ENCODE data around the gene SPECC1.
"Not testable (repeated sequence)": the region's sequence is repeated elsewhere in the genome, so short reads cannot be mapped to it uniquely, and the experiment has no call there.

Gene SPECC1

GRCh38 chr17:20180661-20181060 is 171.5 kb downstream of the SPECC1 start:
- DNase-seq = no peak

GRCh38 chr17:20184181-20184580 is 175.0 kb downstream of the SPECC1 start:
- DNase-seq = no peak

GRCh38 chr17:20184977-20185619 is 175.9 kb downstream of the SPECC1 start:
- no peak for DNase-seq

DNA sequence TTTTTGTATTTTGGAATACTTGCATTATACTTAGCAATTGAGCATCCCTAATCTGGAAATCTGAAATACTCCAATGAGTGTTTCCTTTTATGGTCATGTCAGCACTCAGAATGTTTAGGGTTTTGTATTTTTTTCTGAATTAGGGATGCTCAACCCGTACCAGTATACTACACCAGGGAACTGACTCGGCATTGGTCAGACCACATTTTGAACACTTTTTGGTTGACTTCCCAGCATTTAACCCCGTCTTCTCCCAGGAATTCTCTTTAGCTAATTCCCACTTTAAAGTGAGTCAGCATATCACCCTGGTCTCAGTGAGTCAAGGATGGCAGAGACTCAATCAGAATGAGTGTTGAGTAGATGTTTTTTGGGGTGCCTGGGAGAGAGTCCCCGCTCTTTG is 177.9 kb downstream of the SPECC1 start:
- DNase-seq = no peak

DNA sequence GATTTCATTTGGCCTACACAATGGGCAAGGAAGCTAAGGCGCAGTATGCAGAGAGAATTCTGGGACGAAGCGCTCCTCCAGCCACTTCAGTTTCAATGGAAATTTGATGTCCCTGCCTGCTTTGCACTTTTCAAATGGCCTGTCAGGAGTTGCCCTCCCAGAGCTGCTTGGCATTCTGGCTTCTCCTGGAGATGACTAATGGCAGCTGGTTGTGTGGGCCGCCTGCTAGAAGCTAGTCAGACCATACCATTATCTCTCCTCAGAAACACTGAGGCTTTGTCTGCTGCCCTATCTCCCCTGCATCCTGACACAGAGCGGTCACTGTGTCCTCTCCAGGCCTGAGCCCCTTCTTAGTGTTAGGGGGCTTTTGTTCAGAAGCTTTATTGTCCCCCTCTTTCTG is 180.1 kb downstream of the SPECC1 start:
- no peak for DNase-seq

DNA sequence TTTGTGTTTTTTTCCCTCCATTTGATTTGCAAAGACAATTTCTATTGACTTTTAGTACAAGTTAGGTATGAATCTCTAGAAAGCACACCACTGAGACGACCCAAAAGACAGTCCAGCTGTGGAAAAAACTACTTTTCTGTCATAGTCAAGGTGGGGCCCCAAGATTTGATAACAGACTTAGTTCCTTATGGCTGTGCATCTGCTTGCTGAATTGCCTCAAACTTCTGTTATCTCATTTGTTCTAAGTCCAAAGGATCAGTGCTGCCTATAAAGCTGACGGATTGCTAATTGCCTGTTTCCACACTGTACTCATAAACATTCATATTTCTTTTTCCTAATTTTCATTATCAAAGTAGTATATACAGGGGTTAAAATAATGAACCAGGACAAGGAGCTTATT is 180.8 kb downstream of the SPECC1 start:
- no peak for DNase-seq

DNA sequence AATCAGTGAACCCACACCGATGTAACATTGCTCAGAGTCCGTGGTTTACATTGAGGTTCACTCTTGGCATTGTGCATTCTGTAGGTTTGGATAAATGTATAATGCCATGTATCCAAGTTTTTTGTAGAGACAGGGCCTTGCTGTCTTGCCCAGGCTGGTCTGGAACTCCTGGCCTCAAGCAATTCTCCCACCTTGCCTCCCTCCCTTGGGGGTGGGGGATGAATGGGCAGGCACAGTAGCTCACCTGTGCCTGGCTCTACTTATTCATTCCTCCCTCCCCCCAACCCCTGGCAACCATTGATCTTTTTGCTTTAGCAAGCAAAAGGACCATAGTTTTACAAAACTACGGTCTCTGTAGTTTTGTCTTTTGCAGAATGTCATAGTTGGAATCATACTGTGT is 181.4 kb downstream of the SPECC1 start:
- no peak for DNase-seq

GRCh38 chr17:20191056-20191455 is 181.9 kb downstream of the SPECC1 start:
- no peak for DNase-seq

GRCh38 chr17:20196286-20196685 is 187.1 kb downstream of the SPECC1 start:
- DNase-seq = not testable (repeated sequence)

DNA sequence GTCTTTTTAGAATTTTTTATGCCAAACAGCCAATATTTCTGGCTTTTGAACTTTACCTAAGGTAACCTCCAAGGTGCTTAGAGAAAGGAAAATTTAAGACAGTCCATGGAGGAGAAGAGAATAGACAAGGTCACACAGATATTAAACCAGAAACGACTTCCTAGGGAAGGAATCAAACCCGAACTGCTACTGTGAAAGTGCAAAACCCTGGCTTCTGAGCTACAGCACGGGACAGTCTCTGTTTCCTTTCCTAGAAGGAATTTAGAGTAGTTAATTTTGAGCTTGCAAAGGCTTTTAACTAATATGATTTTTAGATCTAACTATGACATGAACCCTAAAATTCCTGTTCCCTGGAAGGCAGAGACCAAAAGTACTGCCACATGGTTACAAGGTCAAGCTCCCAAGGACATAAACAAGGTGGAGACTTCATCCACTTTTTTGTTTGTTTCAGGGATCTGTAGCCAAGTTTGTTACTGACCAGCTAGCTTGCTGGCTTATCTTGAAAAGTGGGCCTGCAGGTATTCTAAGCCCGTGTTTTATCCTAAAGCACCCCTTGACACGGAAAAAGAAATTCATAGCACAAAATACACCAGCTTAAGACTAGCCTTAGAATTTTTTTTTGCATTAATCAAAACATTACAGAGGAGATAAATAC is 188.2 kb downstream of the SPECC1 start:
- no peak for DNase-seq

DNA sequence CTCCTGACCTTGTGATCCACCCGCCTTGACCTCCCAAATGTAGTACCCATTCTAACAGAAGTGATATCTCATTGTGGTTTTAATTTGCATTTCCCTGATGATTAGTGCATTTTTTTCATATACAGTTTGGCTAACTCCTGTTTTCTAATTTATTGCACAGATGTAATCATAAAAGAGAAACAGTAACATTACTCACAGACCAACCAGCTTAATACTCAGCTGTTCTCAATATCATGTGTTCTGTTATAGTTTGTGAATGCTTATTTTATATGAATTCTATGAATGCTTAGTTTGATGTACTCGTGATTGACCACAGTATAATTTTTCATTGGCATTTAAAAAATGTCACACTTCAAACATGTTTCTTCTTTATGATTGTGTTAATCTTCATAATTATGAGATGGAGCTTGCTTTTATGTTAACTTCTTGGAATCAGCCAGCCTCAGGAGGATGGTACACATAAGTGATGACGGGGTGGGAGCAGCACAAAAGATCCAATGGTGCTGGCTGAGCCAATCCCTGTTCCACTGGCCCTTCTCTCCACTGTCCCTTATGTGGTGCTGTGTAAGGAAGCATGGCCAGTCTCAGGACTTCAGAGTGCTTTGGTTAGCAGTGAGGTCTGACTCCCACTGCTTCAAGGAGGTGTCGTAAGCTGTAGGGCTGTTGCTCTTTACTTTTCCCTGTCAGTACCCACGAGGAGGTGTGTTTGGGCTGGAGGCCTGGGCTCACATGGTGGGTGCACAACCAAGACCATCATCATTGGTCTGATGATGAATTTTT is 191.0 kb downstream of the SPECC1 start:
- no peak for DNase-seq

- DNase-seq = no peak
These were observed 191.8 kb downstream of the SPECC1 start for GRCh38 chr17:20200865-20201458.

GRCh38 chr17:20202141-20202621 is 193.0 kb downstream of the SPECC1 start:
- no peak for DNase-seq

DNA sequence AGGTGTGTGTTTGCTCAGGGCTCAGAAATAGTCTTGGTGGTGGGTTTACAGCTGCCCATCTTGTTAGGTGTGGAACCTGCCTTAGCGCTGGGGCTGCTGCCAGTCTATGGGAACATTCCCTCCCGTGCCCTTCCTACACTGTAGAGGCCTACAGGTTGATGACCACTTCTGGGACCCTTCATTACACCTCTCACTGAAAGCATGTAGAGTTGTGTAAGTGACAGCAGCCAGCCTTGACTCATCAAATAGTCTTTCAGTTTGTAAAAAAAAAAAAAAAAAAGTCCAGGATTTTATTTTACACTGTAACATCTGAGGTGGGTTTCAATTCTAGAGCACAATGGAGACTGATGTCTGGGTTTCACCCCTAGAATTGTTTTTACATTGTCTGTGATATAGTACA is 193.9 kb downstream of the SPECC1 start:
- DNase-seq = no peak

- no peak for DNase-seq
These were observed 194.7 kb downstream of the SPECC1 start for GRCh38 chr17:20203761-20204263.

GRCh38 chr17:20205609-20206008 is 196.4 kb downstream of the SPECC1 start:
- no peak for DNase-seq

DNA sequence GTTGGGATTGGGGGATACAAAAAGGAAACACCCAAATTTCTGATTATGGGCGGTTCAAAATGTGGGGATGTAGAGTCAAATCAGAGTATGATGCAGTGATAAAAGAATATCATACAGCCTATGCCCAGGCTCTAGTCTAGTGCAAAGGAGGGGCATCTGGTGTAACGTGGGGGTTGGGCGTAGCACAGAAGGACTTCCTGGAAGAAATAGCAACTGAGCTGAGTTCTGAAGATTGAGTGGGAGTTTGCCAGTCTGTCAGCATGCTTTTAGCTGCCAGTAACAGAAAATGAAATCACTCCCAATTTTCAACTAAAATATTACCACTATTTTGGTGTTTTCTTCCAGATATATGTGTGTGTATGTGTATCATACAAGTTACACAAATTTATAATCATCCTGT is 196.9 kb downstream of the SPECC1 start:
- DNase-seq = peak; percentile 37

- DNase-seq = no peak
These were observed 197.4 kb downstream of the SPECC1 start for GRCh38 chr17:20206591-20206990.

GRCh38 chr17:20207262-20207985 is 198.3 kb downstream of the SPECC1 start:
- DNase-seq = no peak

DNA sequence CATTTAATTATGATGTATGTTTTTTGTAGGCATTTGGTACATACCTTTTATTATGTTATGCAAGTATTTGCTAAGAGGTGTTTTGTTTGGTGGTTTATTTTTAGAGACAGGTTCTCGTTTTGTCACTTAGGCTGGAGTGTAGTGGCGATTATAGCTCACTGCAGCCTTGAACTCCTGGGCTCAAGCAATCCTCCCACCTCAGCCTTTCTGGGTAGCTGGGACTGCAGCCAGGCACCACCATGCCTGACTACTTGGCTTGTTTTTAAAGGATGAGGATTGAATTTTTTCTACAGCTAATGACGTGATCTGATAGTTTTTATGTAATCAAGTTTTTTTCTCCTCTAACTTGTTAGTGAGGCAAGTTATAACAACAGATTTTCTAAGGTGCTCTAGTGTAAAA is 199.6 kb downstream of the SPECC1 start:
- no peak for DNase-seq

GRCh38 chr17:20210180-20210579 is 201.0 kb downstream of the SPECC1 start:
- DNase-seq = no peak

GRCh38 chr17:20210614-20211013 is 201.5 kb downstream of the SPECC1 start:
- no peak for DNase-seq

DNA sequence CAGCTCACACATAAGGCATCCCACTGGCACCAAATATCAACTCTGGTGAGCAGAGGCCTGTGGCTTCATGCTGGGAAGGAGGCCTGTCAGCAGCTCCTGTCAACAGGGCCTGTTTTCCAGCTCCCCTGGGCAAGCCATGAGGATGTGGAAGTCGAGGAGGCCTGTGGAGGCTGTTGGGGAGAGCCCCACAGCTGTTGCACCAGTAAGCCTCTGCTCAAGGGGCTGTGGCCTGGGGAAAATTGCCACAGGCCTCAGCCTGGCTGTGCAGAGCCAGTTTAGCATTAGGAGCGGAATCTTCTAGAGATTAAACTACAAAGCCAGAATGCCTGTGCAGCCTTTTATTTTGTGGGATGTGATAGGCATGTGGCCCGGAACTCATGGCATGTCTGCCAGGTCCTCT is 202.1 kb downstream of the SPECC1 start:
- no peak for DNase-seq

Measured in stimulated activated CD8-positive, alpha-beta memory T cell treated with anti-CD3 and anti-CD28 coated beads, Interleukin-4, amount 100 ng/mL, for 48 hours (primary cell).